ENCODE data around the gene IGFN1. TPM values are rescaled to one million over a fixed set of nuclear protein-coding genes. Genes with fewer than 3 reads are reported as not detected.
"Not testable (repeated sequence)": the region's sequence is repeated elsewhere in the genome, so short reads cannot be mapped to it uniquely, and the experiment has no call there.

The IGFN1 gene
- total and polyA plus RNA-seq, 10 of the 15 experiments (the other 5 are each of a cell fraction or from before 2014, with no cell fraction given): not detected

DNA sequence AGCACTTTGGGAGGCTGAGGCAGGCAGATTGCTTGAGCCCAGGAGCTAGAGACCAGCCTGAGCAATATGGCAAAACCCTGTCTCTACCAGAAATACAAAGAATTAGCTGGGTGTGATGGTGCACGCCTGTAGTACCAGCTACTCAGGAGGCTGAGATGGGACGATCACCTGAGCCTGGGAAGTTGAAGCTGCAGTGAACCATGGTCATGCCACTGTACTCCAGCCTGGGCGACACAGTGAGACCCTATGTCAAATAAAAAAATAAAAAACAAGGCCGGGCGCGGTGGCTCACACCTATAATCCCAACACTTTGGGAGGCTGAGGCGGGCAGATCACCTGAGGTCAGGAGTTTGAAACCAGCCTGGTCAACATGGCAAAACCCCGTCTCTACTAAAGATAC, 27.6 kb upstream of the IGFN1 start:
- POLR2A ChIA-PET; SMC1A ChIA-PET (ENCODE audit: uncharacterized antibody, unreplicated experiment); ATAC-seq; RAD21 ChIA-PET (ENCODE audit: unreplicated experiment); BruUV-seq (replicated peaks); H4K20me1 ChIP-seq (ENCODE audit: control insufficient read depth, insufficient read depth); DNase-seq (ENCODE audit: low read depth, low spot score); H3K27ac ChIP-seq (ENCODE audit: control insufficient read depth, insufficient read depth); H3K9ac ChIP-seq (ENCODE audit: control insufficient read depth, insufficient read depth, low read length); H2AFZ ChIP-seq (ENCODE audit: control insufficient read depth, low read depth, low read length); H3K4me3 ChIP-seq; intact Hi-C loops (cut with micrococcal nuclease; ENCODE audit: unreplicated experiment); H3K27me3 ChIP-seq (replicated peaks in 1 of 2; ENCODE audit: control insufficient read depth in 2 of 2, insufficient read depth in 2 of 2, low read length in 1 of 2); H3K9me3 ChIP-seq (replicated peaks; ENCODE audit: control insufficient read depth, insufficient read depth, low read length); FAIRE-seq; H3K79me2 ChIP-seq (ENCODE audit: control insufficient read depth, insufficient read depth, low read length); H3K4me1 ChIP-seq (ENCODE audit: control insufficient read depth, insufficient read depth, low read length); H3K4me2 ChIP-seq (ENCODE audit: control insufficient read depth, insufficient read depth); in situ Hi-C loops (cut with MboI); H3K36me3 ChIP-seq (ENCODE audit: control insufficient read depth in 2 of 2, insufficient read depth in 2 of 2, low read length in 1 of 2): not testable (repeated sequence)
- CTCF ChIA-PET: interaction anchor here (1.1 kb wide), 1 partner anchor 9 kb away, joined by 6 read pairs; the partner anchor contains the start of gene TMEM9
- 51% methylated on average over 8 of the region's 8 CpGs for WGBS (ENCODE audit: insufficient coverage, insufficient replicate concordance, low lambda C conversion rate, missing lambda C conversion rate)

- ChIA-PET CTCF (interaction anchor here (1.1 kb wide), 1 partner anchor 9 kb away, joined by 6 read pairs; the partner anchor contains the start of gene TMEM9), RAD21 (ENCODE audit: unreplicated experiment) (no interaction called here), SMC1A (ENCODE audit: uncharacterized antibody, unreplicated experiment) (no interaction called here), POLR2A (no interaction called here)
- TF ChIP-seq SIN3A (IDR thresholded peaks at IDR 0.05; ENCODE audit: low read depth, low read length) (no peak), SIX5 (IDR thresholded peaks at IDR 0.05; ENCODE audit: low read depth, low read length, severe bottlenecking) (no peak), USF2 (IDR thresholded peaks at IDR 0.05; ENCODE audit: borderline replicate concordance, low read depth, low read length) (no peak), HDGF (IDR thresholded peaks at IDR 0.05) (no peak), ZNF207 (IDR thresholded peaks at IDR 0.05; ENCODE audit: borderline replicate concordance) (no peak), TBL1XR1 (IDR thresholded peaks at IDR 0.05; ENCODE audit: low read depth, low read length) (no peak), ZNF384 (IDR thresholded peaks at IDR 0.05; ENCODE audit: borderline replicate concordance, low read depth, low read length) (no peak), RFX5 (IDR thresholded peaks at IDR 0.05; ENCODE audit: low read depth, low read length) (no peak), CBFB (IDR thresholded peaks at IDR 0.05; ENCODE audit: low read depth) (no peak), CBX3 (IDR thresholded peaks at IDR 0.05; ENCODE audit: borderline replicate concordance, low read depth) (no peak), SKIL (IDR thresholded peaks at IDR 0.05; ENCODE audit: low read depth, poor library complexity, severe bottlenecking) (no peak), HDAC2 (IDR thresholded peaks at IDR 0.05) (no peak)
- FAIRE-seq: no peak
- in situ Hi-C loops (cut with MboI): no loop called here
- Histone ChIP-seq H4K20me1 (ENCODE audit: control insufficient read depth, insufficient read depth) (no peaks in the 10 kb centered on the region), H3K79me2 (ENCODE audit: control insufficient read depth, insufficient read depth, low read length) (no peaks in the 10 kb centered on the region), H3K4me1 (ENCODE audit: control insufficient read depth, insufficient read depth, low read length) (no peaks in the 10 kb centered on the region), H3K27ac (ENCODE audit: control insufficient read depth, insufficient read depth) (no peak overlapping the region), H3K36me3 (ENCODE audit: control insufficient read depth in 2 of 2, insufficient read depth in 2 of 2, low read length in 1 of 2) (no peaks in the 10 kb centered on the region), H3K9me3 (replicated peaks; ENCODE audit: control insufficient read depth, insufficient read depth, low read length) (no peaks in the 10 kb centered on the region), H3K4me2 (ENCODE audit: control insufficient read depth, insufficient read depth) (no peak overlapping the region), H2AFZ (ENCODE audit: control insufficient read depth, low read depth, low read length) (no peak overlapping the region), H3K27me3 (replicated peaks in 1 of 2; ENCODE audit: control insufficient read depth in 2 of 2, insufficient read depth in 2 of 2, low read length in 1 of 2) (no peaks in the 10 kb centered on the region; a peak in 2 of 4 replicates), H3K4me3 (no peak overlapping the region), H3K9ac (ENCODE audit: control insufficient read depth, insufficient read depth, low read length) (no peak overlapping the region)
- WGBS (ENCODE audit: insufficient coverage, insufficient replicate concordance, low lambda C conversion rate, missing lambda C conversion rate): 25% methylated on average over 4 of the region's 4 CpGs
- DNase-seq (ENCODE audit: low read depth, low spot score): no peak
- no peak for ATAC-seq
- intact Hi-C loops (cut with micrococcal nuclease; ENCODE audit: unreplicated experiment): no loop called here
- no TSS peak for BruUV-seq (replicated peaks)
Measured at GRCh38 chr1:201163707-201164106, 26.9 kb upstream of the IGFN1 start.

Measured in GM12878 (cell line).